Vagina (tissue), 2 donors: ENCODE data around the gene KRT4. TPM values are rescaled to one million over a fixed set of nuclear protein-coding genes. Genes with fewer than 3 reads are reported as not detected.

Source experiments
- DNase-seq, 2 donors: peaks; one replicate each; pipeline ENCODE4 v3.0.0-alpha.2; 2017; ENCODE audit errors: extremely low spot score in 2 of 2
- H3K27ac ChIP-seq: fragments of 200-600 bp; sonication (generic); one replicate; pipeline ENCODE4 v1.5.1; 2019
- H3K27me3 ChIP-seq: fragments of 200-600 bp; sonication (generic); one replicate; pipeline ENCODE4 v1.5.1; 2019
- H3K36me3 ChIP-seq, 2 donors: fragments of 200-600 bp; sonication (generic); one replicate each; pipeline ENCODE4 v1.5.1; 2017 to 2019
- H3K4me1 ChIP-seq: fragments of 200-600 bp; sonication (generic); one replicate; pipeline ENCODE4 v1.5.1; 2019
- H3K4me3 ChIP-seq, 2 donors: fragments of 200-600 bp; sonication (generic); 1 replicate in 1 of 2; 2 replicates in 1 of 2; pipeline ENCODE4 v1.5.1; 2016 to 2019
- H3K9me3 ChIP-seq: fragments of 200-600 bp; sonication (generic); one replicate; pipeline ENCODE4 v1.5.1; 2019
- CTCF ChIP-seq, 3 experiments: fragments of 450-650 bp in 2 of 3; fragments of 200-600 bp in 1 of 3; sonication (generic) in 1 of 3; IDR thresholded peaks; one replicate each; pipeline ENCODE4 v1.5.1; 2017 to 2019; ENCODE audit warnings: antibody characterized with exemption in 3 of 3, mild to moderate bottlenecking in 2 of 3, moderate library complexity in 2 of 3
- POLR2A ChIP-seq, 2 donors: fragments of 450-650 bp; IDR thresholded peaks; one replicate each; pipeline ENCODE4 v1.6.1; 2017; ENCODE audit warnings: antibody characterized with exemption in 2 of 2, mild to moderate bottlenecking in 2 of 2, moderate library complexity in 2 of 2
- POLR2AphosphoS5 ChIP-seq, 2 donors: sonication (generic); formaldehyde crosslinking; IDR thresholded peaks; one replicate each; pipeline ENCODE4 v1.9.0; 2017; ENCODE audit warnings: antibody characterized with exemption in 2 of 2, mild to moderate bottlenecking in 2 of 2, low read depth in 1 of 2; ENCODE audit not compliant: insufficient read depth in 1 of 2
- intact Hi-C: fragments of 100-400 bp; cut with DNase I; formaldehyde crosslinking; loops from one replicate; pipeline ENCODE4 v1.15.1; 2023
- total RNA-seq: library from RNA; depleted of rRNA; stranded (reverse); fragments of >200 nt; gene quantifications from one replicate; pipeline ENCODE4 v1.2.3, GENCODE V29; 2016

The KRT4 gene
- total RNA-seq, 1 donor from 2014 or later: 354 TPM

- Histone ChIP-seq H3K36me3 (no peaks in the 10 kb centered on the region), H3K27ac (no peak overlapping the region), H3K27me3 (no peaks in the 10 kb centered on the region), H3K9me3 (no peaks in the 10 kb centered on the region), H3K4me3 (no peak overlapping the region), H3K4me1 (peaks cover 13% of the 10 kb centered on the region)
- TF ChIP-seq POLR2A (IDR thresholded peaks at IDR 0.05) (no peak), CTCF (IDR thresholded peaks at IDR 0.05) (no peak), POLR2AphosphoS5 (IDR thresholded peaks at IDR 0.05; ENCODE audit: insufficient read depth in 1 of 2, low read depth in 1 of 2) (no peak)
- DNase-seq: no peak
- intact Hi-C loops: no loop called here
Observed at GRCh38 chr12:52788192-52788875, 25.6 kb downstream of the KRT4 start.

GRCh38 chr12:52787324-52788191, 26.4 kb downstream of the KRT4 start:
- H3K4me1 ChIP-seq: peaks cover 13% of the 10 kb centered on the region
- no peak for TF ChIP-seq CTCF (IDR thresholded peaks at IDR 0.05)
- TF ChIP-seq POLR2A (IDR thresholded peaks at IDR 0.05): no peak
- TF ChIP-seq POLR2AphosphoS5 (IDR thresholded peaks at IDR 0.05; ENCODE audit: insufficient read depth in 1 of 2, low read depth in 1 of 2): no peak
- no peak for DNase-seq
- H3K27ac ChIP-seq: no peak overlapping the region
- no peaks in the 10 kb centered on the region for H3K36me3 ChIP-seq
- H3K27me3 ChIP-seq: no peaks in the 10 kb centered on the region
- H3K4me3 ChIP-seq: no peak overlapping the region
- H3K9me3 ChIP-seq: no peaks in the 10 kb centered on the region
- intact Hi-C loops: no loop called here

- intact Hi-C loops: no loop called here
- H3K4me1 ChIP-seq: peaks cover 7% of the 10 kb centered on the region
- no peaks in the 10 kb centered on the region for H3K9me3 ChIP-seq
- no peaks in the 10 kb centered on the region for H3K27me3 ChIP-seq
- no peak overlapping the region for H3K27ac ChIP-seq
- TF ChIP-seq CTCF (IDR thresholded peaks at IDR 0.05) (no peak), POLR2AphosphoS5 (IDR thresholded peaks at IDR 0.05; ENCODE audit: insufficient read depth in 1 of 2, low read depth in 1 of 2) (no peak), POLR2A (IDR thresholded peaks at IDR 0.05) (no peak)
- H3K36me3 ChIP-seq: no peaks in the 10 kb centered on the region
- DNase-seq: no peak
- no peak overlapping the region for H3K4me3 ChIP-seq
Observed at GRCh38 chr12:52784909-52785308, 29.0 kb downstream of the KRT4 start.

- DNase-seq: no peak
- Histone ChIP-seq H3K4me3 (no peak overlapping the region), H3K27ac (no peak overlapping the region), H3K36me3 (no peaks in the 10 kb centered on the region), H3K9me3 (no peaks in the 10 kb centered on the region), H3K27me3 (no peaks in the 10 kb centered on the region), H3K4me1 (no peaks in the 10 kb centered on the region)
- TF ChIP-seq POLR2A (IDR thresholded peaks at IDR 0.05) (no peak), POLR2AphosphoS5 (IDR thresholded peaks at IDR 0.05; ENCODE audit: insufficient read depth in 1 of 2, low read depth in 1 of 2) (no peak), CTCF (IDR thresholded peaks at IDR 0.05) (no peak)
- intact Hi-C loops: no loop called here
Observed at GRCh38 chr12:52783563-52784316, 30.2 kb downstream of the KRT4 start.
